HepG2 (cell line): ENCODE data around the gene WDR7.

Experiments used
- CTCF ChIP-seq: sonication (generic); formaldehyde crosslinking; IDR thresholded peaks from 2 replicates; pipeline ENCODE4 v1.5.0; 2020; ENCODE audit warnings: mild to moderate bottlenecking, missing genetic modification reagents, moderate library complexity
- EZH2 ChIP-seq: conservative IDR thresholded peaks from 2 replicates; pipeline ENCODE4 v1.6.1; 2012; ENCODE audit warnings: mild to moderate bottlenecking, low read depth, low read length, moderate library complexity
- HCFC1 ChIP-seq: fragments of 150-350 bp; IDR thresholded peaks from 2 replicates; pipeline ENCODE4 v1.6.1; 2014; ENCODE audit warnings: low read depth, low read length
- IKZF1 ChIP-seq: fragments of 450-650 bp; IDR thresholded peaks from 2 replicates; pipeline ENCODE4 v1.7.1; 2016
- KMT2A ChIP-seq: sonication (generic); formaldehyde crosslinking; IDR thresholded peaks from 2 replicates; pipeline ENCODE4 v1.4.0; 2020; ENCODE audit warnings: missing genetic modification reagents
- NFIC ChIP-seq: IDR thresholded peaks from 2 replicates; pipeline ENCODE4 v1.6.1; 2012; ENCODE audit warnings: mild to moderate bottlenecking, low read length, inconsistent platforms
- NR2F6 ChIP-seq, 2 experiments: IDR thresholded peaks; 2 replicates each; pipeline ENCODE4 v1.6.1; 2016; ENCODE audit warnings: antibody characterized with exemption in 1 of 2, mild to moderate bottlenecking in 1 of 2
- ZNF337 ChIP-seq: sonication (generic); formaldehyde crosslinking; IDR thresholded peaks from 2 replicates; pipeline ENCODE4 v1.5.1; 2020; ENCODE audit warnings: missing genetic modification reagents, low read depth, mild to moderate bottlenecking, borderline replicate concordance
- TF ChIP-seq, protein P1 (sequence below): sonication (generic); formaldehyde crosslinking; IDR thresholded peaks from 2 replicates; pipeline ENCODE4 v1.4.0; 2020; ENCODE audit warnings: mild to moderate bottlenecking, missing genetic modification reagents
- TF ChIP-seq, protein P2 (sequence below): sonication (generic); formaldehyde crosslinking; IDR thresholded peaks from 2 replicates; pipeline ENCODE4 v1.8.1; 2023; ENCODE audit warnings: mild to moderate bottlenecking, inconsistent platforms, moderate library complexity, missing genetic modification reagents, borderline replicate concordance

- TF ChIP-seq, protein P1, sequence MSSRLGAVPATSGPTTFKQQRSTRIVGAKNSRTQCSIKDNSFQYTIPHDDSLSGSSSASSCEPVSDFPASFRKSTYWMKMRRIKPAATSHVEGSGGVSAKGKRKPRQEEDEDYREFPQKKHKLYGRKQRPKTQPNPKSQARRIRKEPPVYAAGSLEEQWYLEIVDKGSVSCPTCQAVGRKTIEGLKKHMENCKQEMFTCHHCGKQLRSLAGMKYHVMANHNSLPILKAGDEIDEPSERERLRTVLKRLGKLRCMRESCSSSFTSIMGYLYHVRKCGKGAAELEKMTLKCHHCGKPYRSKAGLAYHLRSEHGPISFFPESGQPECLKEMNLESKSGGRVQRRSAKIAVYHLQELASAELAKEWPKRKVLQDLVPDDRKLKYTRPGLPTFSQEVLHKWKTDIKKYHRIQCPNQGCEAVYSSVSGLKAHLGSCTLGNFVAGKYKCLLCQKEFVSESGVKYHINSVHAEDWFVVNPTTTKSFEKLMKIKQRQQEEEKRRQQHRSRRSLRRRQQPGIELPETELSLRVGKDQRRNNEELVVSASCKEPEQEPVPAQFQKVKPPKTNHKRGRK (CRISPR knock-in tag), result no peak
- no peak for TF ChIP-seq CTCF (CRISPR knock-in tag)
- TF ChIP-seq EZH2, result no peak
- TF ChIP-seq NFIC, result no peak
- no peak for TF ChIP-seq NR2F6 (IDR thresholded peaks at IDR 0.05)
- no peak for TF ChIP-seq NR2F6 (CRISPR knock-in tag; IDR thresholded peaks at IDR 0.05)
- no peak for TF ChIP-seq IKZF1
- TF ChIP-seq, protein P2, sequence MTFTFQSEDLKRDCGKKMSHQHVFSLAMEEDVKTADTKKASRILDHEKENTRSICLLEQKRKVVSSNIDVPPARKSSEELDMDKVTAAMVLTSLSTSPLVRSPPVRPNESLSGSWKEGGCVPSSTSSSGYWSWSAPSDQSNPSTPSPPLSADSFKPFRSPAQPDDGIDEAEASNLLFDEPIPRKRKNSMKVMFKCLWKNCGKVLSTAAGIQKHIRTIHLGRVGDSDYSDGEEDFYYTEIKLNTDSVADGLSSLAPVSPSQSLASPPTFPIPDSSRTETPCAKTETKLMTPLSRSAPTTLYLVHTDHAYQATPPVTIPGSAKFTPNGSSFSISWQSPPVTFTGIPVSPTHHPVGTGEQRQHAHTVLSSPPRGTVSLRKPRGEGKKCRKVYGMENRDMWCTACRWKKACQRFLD (CRISPR knock-in tag), result no peak
- TF ChIP-seq ZNF337, result no peak
- TF ChIP-seq KMT2A (CRISPR knock-in tag), result no peak
- TF ChIP-seq HCFC1, result no peak
These were observed 10.4 kb downstream of the WDR7 start for GRCh38 chr18:56661360-56662062.
